HepG2 (cell line): Measurements from ENCODE around the gene RPS14.

Experiments
- CENPT ChIP-seq: sonication (generic); formaldehyde crosslinking; IDR thresholded peaks from 2 replicates; pipeline ENCODE4 v1.8.0; 2022; ENCODE audit warnings: low read depth, mild to moderate bottlenecking, moderate library complexity, missing genetic modification reagents
- EZH2 ChIP-seq: conservative IDR thresholded peaks from 2 replicates; pipeline ENCODE4 v1.6.1; 2012; ENCODE audit warnings: mild to moderate bottlenecking, low read depth, low read length, moderate library complexity
- FOXJ3 ChIP-seq: sonication (generic); formaldehyde crosslinking; IDR thresholded peaks from 2 replicates; pipeline ENCODE4 v1.4.0; 2020; ENCODE audit warnings: missing genetic modification reagents, mild to moderate bottlenecking, borderline replicate concordance
- HCFC1 ChIP-seq: fragments of 150-350 bp; IDR thresholded peaks from 2 replicates; pipeline ENCODE4 v1.6.1; 2014; ENCODE audit warnings: low read depth, low read length
- NFIC ChIP-seq: IDR thresholded peaks from 2 replicates; pipeline ENCODE4 v1.6.1; 2012; ENCODE audit warnings: mild to moderate bottlenecking, low read length, inconsistent platforms
- RBM22 ChIP-seq: fragments of 200-400 bp; formaldehyde crosslinking; optimal IDR thresholded peaks from 2 replicates; pipeline ENCODE3; 2017; ENCODE audit warnings: mild to moderate bottlenecking, low read length, moderate library complexity
- SP1 ChIP-seq, 2 experiments: fragments of 450-650 bp in 1 of 2; sonication (generic) in 1 of 2; formaldehyde crosslinking in 1 of 2; IDR thresholded peaks; 2 replicates each; pipeline versions ENCODE4 v1.4.0 to v1.6.1; 2016 to 2020; ENCODE audit warnings: missing genetic modification reagents in 1 of 2
- TFAP4 ChIP-seq: sonication (generic); IDR thresholded peaks from 2 replicates; pipeline ENCODE4 v1.6.1; 2016; ENCODE audit warnings: low read depth, borderline replicate concordance
- ZEB1 ChIP-seq: IDR thresholded peaks from 2 replicates; pipeline ENCODE4 v1.6.1; 2012; ENCODE audit warnings: mild to moderate bottlenecking, low read depth, inconsistent platforms; ENCODE audit not compliant: insufficient replicate concordance
- ZNF557 ChIP-seq: sonication (generic); formaldehyde crosslinking; IDR thresholded peaks from 2 replicates; pipeline ENCODE4 v1.4.0; 2020; ENCODE audit warnings: missing genetic modification reagents
- ZNF615 ChIP-seq: sonication (generic); formaldehyde crosslinking; IDR thresholded peaks from 2 replicates; pipeline ENCODE4 v1.5.0; 2020; ENCODE audit warnings: mild to moderate bottlenecking, missing genetic modification reagents, borderline replicate concordance
- ZNF678 ChIP-seq: sonication (generic); formaldehyde crosslinking; IDR thresholded peaks from 2 replicates; pipeline ENCODE4 v1.4.0; 2020; ENCODE audit warnings: mild to moderate bottlenecking, missing genetic modification reagents
- ZSCAN29 ChIP-seq: sonication (generic); formaldehyde crosslinking; conservative IDR thresholded peaks from 2 replicates; pipeline ENCODE4 v1.4.0; 2020; ENCODE audit warnings: mild to moderate bottlenecking, missing genetic modification reagents
- TF ChIP-seq, protein P1 (sequence below): sonication (generic); formaldehyde crosslinking; IDR thresholded peaks from 2 replicates; pipeline ENCODE4 v1.5.0; 2020; ENCODE audit warnings: mild to moderate bottlenecking, missing genetic modification reagents, moderate library complexity

- TF ChIP-seq ZEB1 (no peak), EZH2 (no peak), CENPT (CRISPR knock-in tag) (no peak), ZNF678 (CRISPR knock-in tag) (no peak), ZNF557 (CRISPR knock-in tag) (no peak), ZNF615 (no peak), SP1 (IDR thresholded peaks at IDR 0.05) (no peak), SP1 (CRISPR knock-in tag; IDR thresholded peaks at IDR 0.05) (no peak), ZSCAN29 (CRISPR knock-in tag) (no peak), TFAP4 (no peak), FOXJ3 (CRISPR knock-in tag) (no peak), RBM22 (no peak), HCFC1 (no peak), NFIC (no peak)
- TF ChIP-seq, protein P1, sequence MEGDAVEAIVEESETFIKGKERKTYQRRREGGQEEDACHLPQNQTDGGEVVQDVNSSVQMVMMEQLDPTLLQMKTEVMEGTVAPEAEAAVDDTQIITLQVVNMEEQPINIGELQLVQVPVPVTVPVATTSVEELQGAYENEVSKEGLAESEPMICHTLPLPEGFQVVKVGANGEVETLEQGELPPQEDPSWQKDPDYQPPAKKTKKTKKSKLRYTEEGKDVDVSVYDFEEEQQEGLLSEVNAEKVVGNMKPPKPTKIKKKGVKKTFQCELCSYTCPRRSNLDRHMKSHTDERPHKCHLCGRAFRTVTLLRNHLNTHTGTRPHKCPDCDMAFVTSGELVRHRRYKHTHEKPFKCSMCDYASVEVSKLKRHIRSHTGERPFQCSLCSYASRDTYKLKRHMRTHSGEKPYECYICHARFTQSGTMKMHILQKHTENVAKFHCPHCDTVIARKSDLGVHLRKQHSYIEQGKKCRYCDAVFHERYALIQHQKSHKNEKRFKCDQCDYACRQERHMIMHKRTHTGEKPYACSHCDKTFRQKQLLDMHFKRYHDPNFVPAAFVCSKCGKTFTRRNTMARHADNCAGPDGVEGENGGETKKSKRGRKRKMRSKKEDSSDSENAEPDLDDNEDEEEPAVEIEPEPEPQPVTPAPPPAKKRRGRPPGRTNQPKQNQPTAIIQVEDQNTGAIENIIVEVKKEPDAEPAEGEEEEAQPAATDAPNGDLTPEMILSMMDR (CRISPR knock-in tag) = no peak
These were observed 7.6 kb upstream of the RPS14 start for GRCh38 chr5:150457121-150457520.
